ENCODE measurements around the gene KANK4.

Gene KANK4

DNA sequence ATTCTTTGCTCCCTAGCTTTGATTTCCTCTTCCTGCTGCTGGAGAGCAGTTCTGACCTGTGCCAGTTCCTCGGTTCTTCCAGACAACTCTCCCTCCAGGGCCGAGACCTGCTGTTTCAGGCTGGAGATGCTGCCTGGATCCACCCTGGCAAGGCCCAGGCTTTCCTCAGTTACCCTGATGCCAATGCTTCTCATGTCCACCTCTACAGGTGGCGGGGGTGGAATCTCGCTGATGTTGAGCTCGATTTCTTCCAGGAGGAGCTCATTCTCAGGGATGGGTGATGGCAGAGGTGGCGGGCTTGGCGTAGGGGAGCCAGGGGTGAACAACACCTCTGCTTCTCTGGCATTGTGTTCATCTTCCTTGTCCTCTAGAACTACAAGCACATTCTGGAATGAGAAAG is 45.3 kb downstream of the KANK4 start:
- Histone ChIP-seq H3K27me3 (ENCODE audit: control insufficient read depth in 1 of 2, insufficient read depth in 2 of 2, low read length in 2 of 2) (no peaks in the 10 kb centered on the region), H3K9ac (ENCODE audit: low read length in 2 of 2) (no peak overlapping the region), H3K27ac (ENCODE audit: low read length) (no peak overlapping the region), H3K4me1 (ENCODE audit: control insufficient read depth, insufficient read depth, low read length) (no peaks in the 10 kb centered on the region), H3K36me3 (ENCODE audit: control insufficient read depth in 2 of 2, insufficient read depth in 2 of 2, low read length in 2 of 2) (no peaks in the 10 kb centered on the region), H3K9me3 (ENCODE audit: control insufficient read depth in 2 of 2, low read length in 2 of 2) (peaks cover 0 to 4% of the 10 kb centered on the region in 2 donors), H3K4me3 (ENCODE audit: low read length in 2 of 2) (no peak overlapping the region)

DNA sequence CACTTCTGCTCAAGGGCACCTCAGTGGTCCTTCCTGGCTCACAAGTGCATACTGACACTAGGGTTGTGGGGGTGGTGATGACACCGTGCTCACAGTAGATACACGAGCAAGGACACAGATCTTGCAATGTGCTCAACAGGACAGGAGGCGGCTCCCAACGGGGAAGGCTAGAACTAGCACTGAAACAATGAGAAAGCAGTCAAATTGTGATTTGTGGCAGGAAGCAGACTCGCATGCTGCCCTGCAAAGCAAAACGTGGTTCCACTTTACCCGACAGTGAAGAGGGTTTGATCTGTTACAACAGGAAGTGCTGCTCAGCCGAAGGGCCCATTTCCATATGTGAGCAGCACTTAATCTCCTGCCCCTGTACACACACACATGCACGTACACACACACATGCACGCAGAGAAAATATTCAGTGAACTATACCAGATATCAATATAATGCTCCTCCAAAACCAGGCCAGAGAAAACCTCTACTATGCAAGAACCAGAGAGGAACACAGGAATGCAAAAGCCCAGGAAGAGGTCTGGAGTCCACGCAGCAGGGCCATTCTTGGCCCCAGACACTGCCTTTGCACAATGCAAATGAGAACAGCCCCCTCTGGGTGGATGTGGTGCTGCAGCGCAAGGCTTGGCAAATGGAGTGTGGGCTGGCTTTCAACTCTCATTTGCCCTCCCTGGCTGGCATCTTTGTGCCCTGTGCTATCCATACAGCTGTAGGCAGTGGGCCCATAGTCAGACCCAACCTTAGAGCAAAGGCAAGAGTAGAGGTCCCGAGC is 47.1 kb downstream of the KANK4 start:
- no peaks in the 10 kb centered on the region for H3K9me3 ChIP-seq (ENCODE audit: control insufficient read depth in 2 of 2, low read length in 2 of 2)
- no peak overlapping the region for H3K27ac ChIP-seq (ENCODE audit: low read length)
- H3K36me3 ChIP-seq (ENCODE audit: control insufficient read depth in 2 of 2, insufficient read depth in 2 of 2, low read length in 2 of 2): no peaks in the 10 kb centered on the region
- no peak overlapping the region for H3K9ac ChIP-seq (ENCODE audit: low read length in 2 of 2)
- no peak overlapping the region for H3K4me3 ChIP-seq (ENCODE audit: low read length in 2 of 2)
- no peaks in the 10 kb centered on the region for H3K27me3 ChIP-seq (ENCODE audit: control insufficient read depth in 1 of 2, insufficient read depth in 2 of 2, low read length in 2 of 2)
- H3K4me1 ChIP-seq (ENCODE audit: control insufficient read depth, insufficient read depth, low read length): no peaks in the 10 kb centered on the region

DNA sequence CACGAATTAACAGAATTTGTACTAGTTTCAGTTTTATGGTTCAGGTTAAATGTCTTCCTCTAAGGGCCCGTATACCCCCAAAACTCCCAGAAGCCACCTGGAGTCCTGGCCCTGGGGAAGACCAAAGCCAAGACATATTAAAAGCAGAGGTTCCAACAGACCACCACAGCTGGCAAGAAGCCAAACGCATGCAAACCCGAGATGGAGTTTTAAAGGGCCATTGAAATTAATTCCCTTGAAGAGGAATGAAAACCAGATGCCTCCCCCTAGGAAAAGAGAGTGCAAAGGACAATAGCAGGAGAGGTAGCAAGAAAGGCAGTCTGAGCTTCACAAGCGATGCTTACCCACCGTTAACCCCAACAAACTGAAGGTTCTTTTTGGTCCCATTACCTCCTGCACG is 48.1 kb downstream of the KANK4 start:
- Histone ChIP-seq H3K4me1 (ENCODE audit: control insufficient read depth, insufficient read depth, low read length) (no peaks in the 10 kb centered on the region), H3K9me3 (ENCODE audit: control insufficient read depth in 2 of 2, low read length in 2 of 2) (no peaks in the 10 kb centered on the region), H3K27me3 (ENCODE audit: control insufficient read depth in 1 of 2, insufficient read depth in 2 of 2, low read length in 2 of 2) (no peaks in the 10 kb centered on the region), H3K4me3 (ENCODE audit: low read length in 2 of 2) (no peak overlapping the region), H3K36me3 (ENCODE audit: control insufficient read depth in 2 of 2, insufficient read depth in 2 of 2, low read length in 2 of 2) (no peaks in the 10 kb centered on the region), H3K27ac (ENCODE audit: low read length) (no peak overlapping the region), H3K9ac (ENCODE audit: low read length in 2 of 2) (no peak overlapping the region)

DNA sequence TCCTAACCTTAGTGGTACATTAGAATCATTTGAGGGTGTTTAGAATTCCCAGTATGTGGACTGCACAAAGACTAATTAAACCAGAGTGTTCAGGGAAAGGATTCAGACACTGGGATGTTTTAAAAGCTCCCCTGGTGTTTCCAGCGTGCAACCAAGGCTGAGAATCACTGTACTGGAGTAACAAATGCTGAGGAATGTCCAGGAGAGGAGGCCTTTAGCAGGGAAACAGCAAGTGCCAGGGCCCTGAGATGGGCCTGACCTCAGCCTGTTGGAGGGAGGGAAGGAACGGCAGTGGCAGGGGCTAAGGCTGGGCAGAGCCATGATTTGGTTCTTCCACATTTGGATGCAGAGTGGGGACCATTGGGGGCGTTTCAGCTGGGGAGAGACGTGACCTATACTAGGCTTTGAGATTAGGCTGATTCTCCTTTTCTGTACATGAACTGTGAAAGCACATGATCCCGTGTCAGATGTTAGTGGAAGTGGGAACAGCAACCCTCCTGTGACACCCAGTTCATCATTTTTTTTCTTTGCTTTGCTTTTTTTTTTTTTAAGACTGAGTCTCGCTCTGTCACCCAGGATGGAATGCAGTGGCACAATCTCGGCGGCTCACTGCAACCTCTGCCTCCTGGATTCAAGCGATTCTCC is 49.3 kb downstream of the KANK4 start:
- H3K4me3 ChIP-seq (ENCODE audit: low read length in 2 of 2): no peak overlapping the region
- H3K9ac ChIP-seq (ENCODE audit: low read length in 2 of 2): no peak overlapping the region
- no peak overlapping the region for H3K27ac ChIP-seq (ENCODE audit: low read length)
- no peaks in the 10 kb centered on the region for H3K36me3 ChIP-seq (ENCODE audit: control insufficient read depth in 2 of 2, insufficient read depth in 2 of 2, low read length in 2 of 2)
- H3K9me3 ChIP-seq (ENCODE audit: control insufficient read depth in 2 of 2, low read length in 2 of 2): no peaks in the 10 kb centered on the region
- H3K4me1 ChIP-seq (ENCODE audit: control insufficient read depth, insufficient read depth, low read length): no peaks in the 10 kb centered on the region
- no peaks in the 10 kb centered on the region for H3K27me3 ChIP-seq (ENCODE audit: control insufficient read depth in 1 of 2, insufficient read depth in 2 of 2, low read length in 2 of 2)

DNA sequence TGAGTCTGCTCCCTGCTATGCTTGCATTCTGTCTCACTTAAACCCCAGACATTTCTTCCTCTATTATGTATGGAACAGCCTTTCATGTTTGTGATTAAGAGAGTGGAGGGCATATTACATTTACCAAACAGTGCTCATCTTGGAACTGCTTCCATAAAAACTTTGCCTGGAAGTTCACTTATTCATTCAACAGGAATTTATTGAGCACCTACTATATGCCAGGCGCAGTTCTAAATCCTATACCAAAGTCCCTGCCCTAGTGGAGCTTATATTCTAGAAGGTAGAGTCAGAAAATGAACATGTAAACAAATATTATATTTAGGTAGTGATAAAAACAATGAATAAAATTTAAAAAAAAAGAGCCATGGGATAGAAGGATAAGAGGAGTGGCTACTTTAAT is 49.8 kb downstream of the KANK4 start:
- H3K27ac ChIP-seq (ENCODE audit: low read length): no peak overlapping the region
- H3K4me3 ChIP-seq (ENCODE audit: low read length in 2 of 2): no peak overlapping the region
- no peaks in the 10 kb centered on the region for H3K4me1 ChIP-seq (ENCODE audit: control insufficient read depth, insufficient read depth, low read length)
- H3K9ac ChIP-seq (ENCODE audit: low read length in 2 of 2): no peak overlapping the region
- no peaks in the 10 kb centered on the region for H3K36me3 ChIP-seq (ENCODE audit: control insufficient read depth in 2 of 2, insufficient read depth in 2 of 2, low read length in 2 of 2)
- H3K27me3 ChIP-seq (ENCODE audit: control insufficient read depth in 1 of 2, insufficient read depth in 2 of 2, low read length in 2 of 2): no peaks in the 10 kb centered on the region
- no peaks in the 10 kb centered on the region for H3K9me3 ChIP-seq (ENCODE audit: control insufficient read depth in 2 of 2, low read length in 2 of 2)

DNA sequence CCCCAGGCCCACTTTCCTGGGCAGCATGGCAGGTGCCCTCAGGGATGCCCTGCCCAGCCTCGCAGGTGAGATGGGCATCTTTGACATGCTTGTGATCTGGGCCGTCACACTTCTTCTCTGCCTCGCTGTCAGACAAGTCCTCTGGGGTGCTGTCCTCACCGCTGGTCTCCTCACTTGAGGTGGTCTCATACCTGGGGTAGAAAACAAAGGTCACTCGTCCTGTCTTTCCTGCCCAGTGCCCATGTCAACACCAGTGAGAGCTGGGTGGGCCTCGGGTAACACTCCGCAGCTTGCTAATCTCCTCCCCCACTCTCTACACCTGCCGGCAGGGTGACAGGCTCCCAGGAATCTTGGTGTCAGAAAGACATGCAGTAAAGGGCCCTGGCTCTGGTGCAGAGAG is 50.9 kb downstream of the KANK4 start:
- H3K9ac ChIP-seq (ENCODE audit: low read length in 2 of 2): no peak overlapping the region
- no peaks in the 10 kb centered on the region for H3K27me3 ChIP-seq (ENCODE audit: control insufficient read depth in 1 of 2, insufficient read depth in 2 of 2, low read length in 2 of 2)
- H3K4me1 ChIP-seq (ENCODE audit: control insufficient read depth, insufficient read depth, low read length): no peaks in the 10 kb centered on the region
- no peaks in the 10 kb centered on the region for H3K36me3 ChIP-seq (ENCODE audit: control insufficient read depth in 2 of 2, insufficient read depth in 2 of 2, low read length in 2 of 2)
- H3K9me3 ChIP-seq (ENCODE audit: control insufficient read depth in 2 of 2, low read length in 2 of 2): no peaks in the 10 kb centered on the region
- H3K4me3 ChIP-seq (ENCODE audit: low read length in 2 of 2): no peak overlapping the region
- no peak overlapping the region for H3K27ac ChIP-seq (ENCODE audit: low read length)

DNA sequence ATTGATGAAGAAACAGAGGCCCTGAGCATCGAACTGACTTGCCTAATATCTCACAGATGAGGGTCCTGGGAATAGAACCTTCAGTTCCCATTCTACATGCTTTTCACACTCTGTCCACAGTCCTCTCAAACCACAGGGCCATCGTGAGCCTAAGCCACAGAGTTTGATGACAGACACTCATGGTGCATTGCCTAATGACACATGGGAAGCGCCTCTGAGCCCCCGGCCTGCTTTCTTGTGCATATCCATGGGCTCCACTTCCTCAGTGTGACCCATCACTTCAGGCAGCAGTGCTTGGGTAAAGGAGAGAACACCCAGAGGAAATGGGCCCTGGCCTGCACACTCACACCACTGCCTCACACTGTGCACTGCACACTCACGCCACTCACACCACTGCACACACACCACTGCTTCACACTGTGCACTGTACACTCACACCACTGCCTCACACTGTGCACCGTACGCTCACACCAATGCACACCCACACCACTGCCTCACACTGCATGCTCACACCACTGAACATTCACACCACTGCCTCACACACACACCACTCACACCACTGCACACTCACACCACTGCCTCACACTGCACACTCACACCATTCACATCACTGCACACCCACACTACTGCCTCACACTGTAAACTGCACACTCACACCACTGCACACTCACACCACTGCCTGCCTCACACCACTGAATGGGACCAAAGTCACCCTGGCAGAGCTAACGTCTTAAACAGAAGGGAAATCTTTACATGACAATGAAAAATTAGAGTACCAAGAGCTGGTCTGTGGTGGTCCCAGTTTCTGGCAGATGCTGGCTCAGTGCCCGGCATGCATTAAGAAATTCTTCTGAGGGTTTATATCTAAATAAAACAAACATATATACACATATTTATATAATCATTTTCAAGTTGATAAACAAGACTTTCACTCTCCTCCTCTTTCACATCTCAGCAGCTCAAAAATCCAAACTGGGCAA is 53.0 kb downstream of the KANK4 start:
- Histone ChIP-seq H3K9ac (ENCODE audit: low read length in 2 of 2) (no peak overlapping the region), H3K27ac (ENCODE audit: low read length) (no peak overlapping the region), H3K36me3 (ENCODE audit: control insufficient read depth in 2 of 2, insufficient read depth in 2 of 2, low read length in 2 of 2) (no peaks in the 10 kb centered on the region), H3K27me3 (ENCODE audit: control insufficient read depth in 1 of 2, insufficient read depth in 2 of 2, low read length in 2 of 2) (no peaks in the 10 kb centered on the region), H3K9me3 (ENCODE audit: control insufficient read depth in 2 of 2, low read length in 2 of 2) (no peaks in the 10 kb centered on the region), H3K4me1 (ENCODE audit: control insufficient read depth, insufficient read depth, low read length) (no peaks in the 10 kb centered on the region), H3K4me3 (ENCODE audit: low read length in 2 of 2) (no peak overlapping the region)

DNA sequence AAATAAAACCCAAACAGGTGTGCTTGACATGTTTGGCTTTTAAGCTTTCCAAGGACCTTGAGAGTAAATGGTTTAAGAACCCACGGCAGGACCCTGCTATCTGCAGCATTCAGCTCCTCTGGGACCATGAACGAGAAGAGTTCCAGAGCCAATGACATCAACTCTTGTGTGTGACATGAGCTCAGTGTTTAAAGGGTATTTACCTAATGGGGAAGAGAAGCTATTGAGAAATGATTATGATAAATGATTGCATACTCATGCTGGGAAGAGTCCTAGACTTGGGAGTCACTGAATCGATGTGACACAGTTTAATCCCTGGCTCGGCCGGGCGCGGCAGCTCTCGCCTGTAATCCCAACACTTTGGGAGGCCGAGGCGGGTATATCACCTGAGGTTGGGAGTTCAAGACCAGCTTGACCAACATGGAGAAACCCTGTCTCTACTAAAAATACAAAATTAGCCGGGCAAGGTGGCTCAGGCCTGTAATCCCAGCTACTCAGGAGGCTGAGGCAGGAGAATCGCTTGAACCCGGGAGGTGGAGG is 55.4 kb downstream of the KANK4 start:
- Histone ChIP-seq H3K27ac (ENCODE audit: low read length) (no peak overlapping the region), H3K4me1 (ENCODE audit: control insufficient read depth, insufficient read depth, low read length) (no peaks in the 10 kb centered on the region), H3K9ac (ENCODE audit: low read length in 2 of 2) (no peak overlapping the region), H3K4me3 (ENCODE audit: low read length in 2 of 2) (no peak overlapping the region), H3K36me3 (ENCODE audit: control insufficient read depth in 2 of 2, insufficient read depth in 2 of 2, low read length in 2 of 2) (no peaks in the 10 kb centered on the region), H3K9me3 (ENCODE audit: control insufficient read depth in 2 of 2, low read length in 2 of 2) (no peaks in the 10 kb centered on the region), H3K27me3 (ENCODE audit: control insufficient read depth in 1 of 2, insufficient read depth in 2 of 2, low read length in 2 of 2) (no peaks in the 10 kb centered on the region)

DNA sequence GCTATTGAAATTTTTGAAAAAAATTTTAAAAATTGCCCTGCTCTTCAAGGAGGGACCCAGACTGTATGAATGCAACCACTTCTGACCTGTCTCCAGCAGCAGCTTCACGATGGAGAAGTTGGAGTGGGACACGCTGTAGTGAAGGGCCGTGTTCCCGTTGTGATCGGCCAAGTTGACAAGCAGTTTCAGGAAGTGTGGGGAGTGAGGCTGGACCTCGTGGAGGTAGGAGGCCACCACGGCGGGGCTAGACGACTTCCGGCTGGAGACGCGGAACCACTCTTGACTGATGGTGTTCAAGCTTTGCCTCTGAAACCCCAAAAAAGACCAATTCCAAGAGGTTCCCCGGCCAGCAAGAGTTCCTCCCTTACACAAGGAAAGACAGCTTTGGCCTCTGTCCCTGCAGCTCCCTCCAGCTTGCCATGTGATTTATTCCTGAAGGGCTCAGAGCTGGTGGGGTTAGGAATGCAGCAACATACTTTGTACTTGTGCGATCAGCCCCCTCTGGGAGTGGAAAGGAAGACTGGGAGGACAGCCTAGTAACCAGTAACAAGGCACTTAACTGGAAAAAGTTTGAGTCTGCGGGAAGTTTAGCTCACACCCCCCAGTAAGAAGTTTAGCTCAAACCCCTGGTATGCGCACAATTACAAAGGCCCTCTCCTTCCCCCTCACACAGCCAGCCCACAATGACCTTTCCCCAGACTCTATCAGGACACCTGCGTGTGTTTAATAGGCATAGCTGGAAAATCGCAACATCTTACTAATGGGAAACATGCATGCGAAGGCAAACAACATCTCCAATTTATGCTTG is 56.0 kb downstream of the KANK4 start:
- no peaks in the 10 kb centered on the region for H3K9me3 ChIP-seq (ENCODE audit: control insufficient read depth in 2 of 2, low read length in 2 of 2)
- no peaks in the 10 kb centered on the region for H3K36me3 ChIP-seq (ENCODE audit: control insufficient read depth in 2 of 2, insufficient read depth in 2 of 2, low read length in 2 of 2)
- H3K4me3 ChIP-seq (ENCODE audit: low read length in 2 of 2): no peak overlapping the region
- no peaks in the 10 kb centered on the region for H3K27me3 ChIP-seq (ENCODE audit: control insufficient read depth in 1 of 2, insufficient read depth in 2 of 2, low read length in 2 of 2)
- no peaks in the 10 kb centered on the region for H3K4me1 ChIP-seq (ENCODE audit: control insufficient read depth, insufficient read depth, low read length)
- no peak overlapping the region for H3K27ac ChIP-seq (ENCODE audit: low read length)
- no peak overlapping the region for H3K9ac ChIP-seq (ENCODE audit: low read length in 2 of 2)

DNA sequence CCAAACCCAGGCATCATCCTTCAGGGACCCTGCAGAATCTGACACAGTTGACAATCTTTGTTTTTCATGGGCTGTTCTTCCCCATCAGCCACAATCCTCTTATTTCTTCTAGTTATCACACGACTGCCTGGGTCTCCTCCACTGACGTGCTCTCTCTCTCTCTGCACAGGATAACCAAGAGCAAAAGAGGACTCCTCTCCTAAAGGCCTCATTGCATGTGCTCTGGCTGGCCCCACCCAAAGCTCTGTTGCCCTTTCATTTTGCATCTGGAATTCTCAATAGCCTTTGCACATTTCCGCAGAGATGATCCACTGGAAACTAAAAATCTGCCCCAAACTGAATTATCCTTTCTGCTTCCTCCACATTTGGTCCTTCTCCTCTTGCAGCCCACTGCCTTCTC is 58.5 kb downstream of the KANK4 start:
- H3K9me3 ChIP-seq (ENCODE audit: control insufficient read depth in 2 of 2, low read length in 2 of 2): no peaks in the 10 kb centered on the region
- H3K4me1 ChIP-seq (ENCODE audit: control insufficient read depth, insufficient read depth, low read length): no peaks in the 10 kb centered on the region
- no peak overlapping the region for H3K9ac ChIP-seq (ENCODE audit: low read length in 2 of 2)
- no peaks in the 10 kb centered on the region for H3K27me3 ChIP-seq (ENCODE audit: control insufficient read depth in 1 of 2, insufficient read depth in 2 of 2, low read length in 2 of 2)
- H3K4me3 ChIP-seq (ENCODE audit: low read length in 2 of 2): no peak overlapping the region
- no peaks in the 10 kb centered on the region for H3K36me3 ChIP-seq (ENCODE audit: control insufficient read depth in 2 of 2, insufficient read depth in 2 of 2, low read length in 2 of 2)
- no peak overlapping the region for H3K27ac ChIP-seq (ENCODE audit: low read length)
